ENCODE measurements around the gene SLC5A10.

SLC5A10 gene

GRCh38 chr17:19013226-19013625 lies 61.3 kb downstream of the SLC5A10 start:
- H3K27ac ChIP-seq, result no peak overlapping the region
- TF ChIP-seq ZFX (IDR thresholded peaks at IDR 0.05), result no peak
- no peak for TF ChIP-seq CTCF (conservative IDR thresholded peaks at IDR 0.05)

GRCh38 chr17:19013806-19014627 lies 62.1 kb downstream of the SLC5A10 start:
- H3K27ac ChIP-seq, result no peak overlapping the region
- no peak for TF ChIP-seq CTCF (conservative IDR thresholded peaks at IDR 0.05)
- no peak for TF ChIP-seq ZFX (IDR thresholded peaks at IDR 0.05)

GRCh38 chr17:19014628-19015215 lies 62.8 kb downstream of the SLC5A10 start:
- H3K27ac ChIP-seq, result no peak overlapping the region
- TF ChIP-seq CTCF (conservative IDR thresholded peaks at IDR 0.05) (no peak), ZFX (IDR thresholded peaks at IDR 0.05) (no peak)

DNA sequence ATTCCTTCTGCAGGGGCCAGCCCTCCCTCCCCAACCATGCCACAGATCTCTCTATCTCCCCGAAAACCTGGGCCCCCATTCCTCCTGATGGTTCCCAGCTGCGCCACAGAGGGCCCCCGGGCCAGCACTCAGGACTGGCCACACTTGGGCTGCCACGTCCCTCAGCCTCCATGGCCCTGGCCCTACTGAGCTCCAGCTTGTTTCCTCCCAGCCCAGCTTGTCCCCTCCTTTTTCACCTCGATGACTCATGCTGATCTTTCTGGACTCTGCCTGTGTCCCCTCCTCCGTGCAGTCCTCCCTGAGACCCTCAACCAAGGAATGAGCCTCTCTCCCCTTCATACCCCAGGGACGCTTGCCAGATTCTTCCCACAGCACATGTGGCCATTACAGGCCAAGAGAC lies 63.5 kb downstream of the SLC5A10 start:
- no peak for TF ChIP-seq ZFX (IDR thresholded peaks at IDR 0.05)
- no peak for TF ChIP-seq CTCF (conservative IDR thresholded peaks at IDR 0.05)
- H3K27ac ChIP-seq, result no peak overlapping the region

GRCh38 chr17:19016297-19016696 lies 64.3 kb downstream of the SLC5A10 start:
- TF ChIP-seq ZFX (IDR thresholded peaks at IDR 0.05) (no peak), CTCF (conservative IDR thresholded peaks at IDR 0.05) (no peak)
- no peak overlapping the region for H3K27ac ChIP-seq

DNA sequence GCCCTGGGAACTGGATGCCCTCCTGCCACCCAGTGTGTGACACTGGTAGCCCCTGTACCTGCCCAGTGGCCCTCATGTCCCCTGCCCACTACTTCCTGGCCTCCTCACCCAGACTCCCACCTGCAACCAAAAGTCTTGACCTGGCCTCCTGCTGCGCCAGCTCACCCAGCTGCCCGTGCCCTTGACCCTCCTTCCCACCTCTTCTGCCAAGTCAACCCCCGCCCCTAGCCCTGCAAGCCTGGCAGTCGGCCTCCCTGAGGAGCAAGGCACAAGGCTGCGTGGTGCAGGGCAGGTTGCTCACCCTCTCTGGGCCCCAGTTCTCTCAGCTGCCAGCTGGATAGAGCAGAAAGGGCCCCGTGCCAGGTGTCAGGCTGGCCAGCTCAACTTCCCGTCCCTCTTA lies 64.9 kb downstream of the SLC5A10 start:
- H3K27ac ChIP-seq, result no peak overlapping the region
- TF ChIP-seq ZFX (IDR thresholded peaks at IDR 0.05), result no peak
- no peak for TF ChIP-seq CTCF (conservative IDR thresholded peaks at IDR 0.05)

GRCh38 chr17:19017401-19017800 lies 65.4 kb downstream of the SLC5A10 start:
- no peak for TF ChIP-seq ZFX (IDR thresholded peaks at IDR 0.05)
- TF ChIP-seq CTCF (conservative IDR thresholded peaks at IDR 0.05), result no peak
- no peak overlapping the region for H3K27ac ChIP-seq

All from C4-2B (cell line).